IMR-90 (cell line): Measurements from ENCODE around the gene HDAC6. TPM values are rescaled to one million over a fixed set of nuclear protein-coding genes. Genes with fewer than 3 reads are reported as not detected.

ENCODE experiments used
- ATAC-seq: fragments of 200-7000 bp; cut with Tn5 transposase; 2 replicates; pipeline ENCODE4 v1.9.1; 2020; ENCODE audit warnings: low read depth, mild to moderate bottlenecking, moderate library complexity
- BruUV-seq: library from RNA; stranded (reverse); fragments of 400-500 nt; replicated peaks from 2 replicates; lab custom pipeline; 2021; lab: Mats Ljungman, UMichigan
- CTCF ChIA-PET: fragments of 300-600 bp; formaldehyde crosslinking; extraction: SDS; loops from one replicate; lab custom pipeline; 2021; ENCODE audit warnings: antibody characterized with exemption; lab: Yijun Ruan, JAX
- POLR2A ChIA-PET: fragments of 300-600 bp; sonication (Branson Sonifier 250); formaldehyde crosslinking; loops from one replicate; lab custom pipeline; 2022; ENCODE audit warnings: antibody characterized with exemption; ENCODE audit not compliant: unreplicated experiment; lab: Charles Lee
- DNase-seq: peaks from one replicate; pipeline ENCODE4 v3.0.0; 2013
- H2AFZ ChIP-seq: replicated peaks from 2 replicates; pipeline ENCODE3; 2013; ENCODE audit warnings: low read length, mild to moderate bottlenecking; ENCODE audit not compliant: poor library complexity
- H2AK5ac ChIP-seq: 2 replicates; pipeline ENCODE4 v1.6.1; 2013; ENCODE audit warnings: low read depth, low read length, inconsistent platforms
- H2AK9ac ChIP-seq: replicated peaks from 2 replicates; pipeline ENCODE3; 2013; ENCODE audit warnings: mild to moderate bottlenecking, low read depth, low read length, moderate library complexity; ENCODE audit not compliant: poor library complexity
- H2BK120ac ChIP-seq: 2 replicates; pipeline ENCODE4 v1.6.1; 2013; ENCODE audit warnings: low read depth, low read length, inconsistent platforms
- H2BK15ac ChIP-seq: 3 replicates; pipeline ENCODE4 v1.6.1; 2013; ENCODE audit warnings: low read depth, low read length, inconsistent platforms
- H2BK20ac ChIP-seq: 2 replicates; pipeline ENCODE4 v1.6.1; 2013; ENCODE audit warnings: low read depth, mild to moderate bottlenecking, inconsistent platforms, low read length, moderate library complexity
- H2BK5ac ChIP-seq: 2 replicates; pipeline ENCODE4 v1.6.1; 2013; ENCODE audit warnings: mild to moderate bottlenecking, low read depth, low read length, inconsistent platforms; ENCODE audit not compliant: poor library complexity, severe bottlenecking
- H3K14ac ChIP-seq: replicated peaks from 2 replicates; pipeline ENCODE4 v1.6.1; 2013; ENCODE audit warnings: low read depth, low read length, inconsistent platforms
- H3K18ac ChIP-seq: 2 replicates; pipeline ENCODE4 v1.6.1; 2013; ENCODE audit warnings: low read depth, low read length, control low read depth
- H3K23ac ChIP-seq: 2 replicates; pipeline ENCODE4 v1.6.1; 2013; ENCODE audit warnings: low read depth, low read length, inconsistent platforms
- H3K27ac ChIP-seq: 2 replicates; pipeline ENCODE4 v1.5.1; 2013; ENCODE audit warnings: mild to moderate bottlenecking, control low read depth, low read length; ENCODE audit not compliant: insufficient read depth
- H3K27me3 ChIP-seq: 2 replicates; pipeline ENCODE4 v1.6.1; 2013; ENCODE audit warnings: low read length; ENCODE audit not compliant: control insufficient read depth, insufficient read depth
- H3K36me3 ChIP-seq: 2 replicates; pipeline ENCODE4 v1.6.1; 2013; ENCODE audit warnings: low read length, mixed read lengths; ENCODE audit not compliant: control insufficient read depth, insufficient read depth
- H3K4ac ChIP-seq: 2 replicates; pipeline ENCODE4 v1.6.1; 2013; ENCODE audit warnings: low read depth, low read length, inconsistent platforms
- H3K4me1 ChIP-seq: 2 replicates; pipeline ENCODE4 v1.6.1; 2013; ENCODE audit warnings: low read length, mixed read lengths; ENCODE audit not compliant: control insufficient read depth, insufficient read depth
- H3K4me2 ChIP-seq: 2 replicates; pipeline ENCODE4 v1.6.1; 2013; ENCODE audit warnings: low read depth, mild to moderate bottlenecking, control low read depth, low read length, moderate library complexity
- H3K4me3 ChIP-seq: 2 replicates; pipeline ENCODE4 v1.5.1; 2013; ENCODE audit warnings: low read depth, mild to moderate bottlenecking, control low read depth, low read length, moderate library complexity; ENCODE audit not compliant: insufficient read depth
- H3K56ac ChIP-seq: 2 replicates; pipeline ENCODE4 v1.6.1; 2013; ENCODE audit warnings: low read length, inconsistent platforms; ENCODE audit not compliant: insufficient read depth; ENCODE audit errors: extremely low read depth
- H3K79me1 ChIP-seq, 2 experiments: 2 replicates each; pipeline ENCODE4 v1.6.1; 2013; ENCODE audit warnings: low read length in 2 of 2, inconsistent platforms in 1 of 2, low read depth in 1 of 2
- H3K9ac ChIP-seq: 2 replicates; pipeline ENCODE4 v1.6.1; 2013; ENCODE audit warnings: low read depth, low read length, control low read depth
- H3K9me1 ChIP-seq: 2 replicates; pipeline ENCODE4 v1.6.1; 2013; ENCODE audit warnings: low read length, inconsistent platforms; ENCODE audit not compliant: insufficient read depth
- H3K9me3 ChIP-seq: 2 replicates; pipeline ENCODE4 v1.6.1; 2013; ENCODE audit warnings: low read length; ENCODE audit not compliant: control insufficient read depth, insufficient read depth
- H4K20me1 ChIP-seq: 2 replicates; pipeline ENCODE4 v1.6.1; 2013; ENCODE audit warnings: low read length, inconsistent platforms; ENCODE audit not compliant: insufficient read depth
- H4K5ac ChIP-seq: 2 replicates; pipeline ENCODE4 v1.6.1; 2013; ENCODE audit warnings: mild to moderate bottlenecking, low read depth, low read length, control low read depth
- H4K8ac ChIP-seq, 2 experiments: 2 replicates each; pipeline ENCODE4 v1.6.1; 2013; ENCODE audit warnings: low read depth in 2 of 2, low read length in 2 of 2, control low read depth in 1 of 2, inconsistent platforms in 1 of 2
- H4K91ac ChIP-seq: 2 replicates; pipeline ENCODE4 v1.6.1; 2013; ENCODE audit warnings: low read depth, low read length, inconsistent platforms; ENCODE audit not compliant: insufficient read depth
- BHLHE40 ChIP-seq: fragments of 150-350 bp; IDR thresholded peaks from 2 replicates; pipeline ENCODE4 v1.6.1; 2016; ENCODE audit warnings: mild to moderate bottlenecking, low read depth, low read length
- CEBPB ChIP-seq: IDR thresholded peaks from 2 replicates; pipeline ENCODE4 v1.6.1; 2012; ENCODE audit warnings: low read depth, low read length, improper control_type of control experiment
- CHD1 ChIP-seq: IDR thresholded peaks from 2 replicates; pipeline ENCODE4 v1.6.1; 2012; ENCODE audit warnings: low read depth, low read length, improper control_type of control experiment
- ELK1 ChIP-seq: fragments of 150-350 bp; IDR thresholded peaks from 2 replicates; pipeline ENCODE4 v1.6.1; 2016; ENCODE audit warnings: low read depth, mild to moderate bottlenecking, low read length, moderate library complexity, borderline replicate concordance
- MAFK ChIP-seq: IDR thresholded peaks from 2 replicates; pipeline ENCODE4 v1.6.1; 2012; ENCODE audit warnings: low read depth, low read length, improper control_type of control experiment
- MXI1 ChIP-seq: IDR thresholded peaks from 2 replicates; pipeline ENCODE4 v1.6.1; 2012; ENCODE audit warnings: low read depth, mild to moderate bottlenecking, low read length, moderate library complexity, borderline replicate concordance
- NFE2L2 ChIP-seq: fragments of 150-350 bp; IDR thresholded peaks from 2 replicates; pipeline ENCODE4 v1.6.1; 2016; ENCODE audit warnings: low read depth, mild to moderate bottlenecking, low read length
- RAD21 ChIP-seq: IDR thresholded peaks from 2 replicates; pipeline ENCODE4 v1.6.1; 2012; ENCODE audit warnings: low read length, improper control_type of control experiment
- RCOR1 ChIP-seq: IDR thresholded peaks from 2 replicates; pipeline ENCODE4 v1.6.1; 2012; ENCODE audit warnings: mild to moderate bottlenecking, low read length, improper control_type of control experiment; ENCODE audit not compliant: insufficient replicate concordance
- USF2 ChIP-seq: fragments of 150-350 bp; IDR thresholded peaks from 2 replicates; pipeline ENCODE4 v1.6.1; 2017; ENCODE audit warnings: mild to moderate bottlenecking, antibody characterized with exemption, low read length, low read depth
- WGBS, 2 experiments: methylation state at CpG; one replicate each; pipeline versions ENCODE4 v1.1.5 to v1.1.7; 2013; ENCODE audit warnings: missing lambda C conversion rate in 2 of 2; ENCODE audit not compliant: insufficient read length in 1 of 2; ENCODE audit errors: extremely low coverage in 2 of 2; 5-methylcytosine and 5-hydroxymethylcytosine counted together
- dilution Hi-C: fragments of 300-500 bp; cut with HindIII; formaldehyde crosslinking; loops from one replicate; pipeline ENCODE4 v1.14.3; 2018; ENCODE audit warnings: low sequenced_read_pairs; ENCODE audit not compliant: unreplicated experiment
- in situ Hi-C: fragments of 300-500 bp; cut with MboI; formaldehyde crosslinking; loops from 3 replicates; pipeline ENCODE4 v1.14.3; 2019; ENCODE audit warnings: low sequenced_read_pairs, inconsistent platforms, mixed read lengths
- intact Hi-C: fragments of 100-400 bp; cut with micrococcal nuclease; formaldehyde crosslinking; loops from 2 replicates; pipeline ENCODE4 v1.10.0; 2022
- polyA plus RNA-seq, 3 experiments: library from polyadenylated mRNA; depleted of rRNA; stranded (reverse); fragments of >200 nt; gene quantifications; 2 replicates each; pipeline ENCODE4 v1.2.3, GENCODE V29; 2012; ENCODE audit warnings: low replicate concordance in 1 of 3
- total RNA-seq: library from RNA; depleted of rRNA; stranded (reverse); fragments of >200 nt; gene quantifications from 2 replicates; pipeline ENCODE4 v1.2.3, GENCODE V29; 2012

The HDAC6 gene
- total and polyA plus RNA-seq, 2 of the 4 experiments (the other 2 are of a cell fraction): 16.8 to 26.3 TPM

GRCh38 chrX:48848847-48849246 lies 47.0 kb downstream of the HDAC6 start:
- dilution Hi-C loops: no loop called here
- H3K36me3 ChIP-seq: no peaks in the 10 kb centered on the region
- 0 out of 2 replicates have a peak, but pooled peaks cover 1% of the 10 kb centered on the region for H3K27me3 ChIP-seq
- H2BK120ac ChIP-seq: no peak overlapping the region
- ATAC-seq: no peak
- no peaks in the 10 kb centered on the region for H4K20me1 ChIP-seq
- BruUV-seq: no TSS peak
- H3K9ac ChIP-seq: no peak overlapping the region
- H3K27ac ChIP-seq: no peak overlapping the region
- H4K91ac ChIP-seq: no peak overlapping the region
- in situ Hi-C loops: no loop called here
- intact Hi-C loops: no loop called here
- no peak overlapping the region for H2BK5ac ChIP-seq
- H2AFZ ChIP-seq: no peak overlapping the region
- H3K56ac ChIP-seq: no peak overlapping the region
- no peak overlapping the region for H3K4me2 ChIP-seq
- WGBS, 2 experiments: no CpG with 5 or more reads among the region's 1 CpG
- no peak overlapping the region for H2BK20ac ChIP-seq
- H3K18ac ChIP-seq: no peak overlapping the region
- POLR2A ChIA-PET: no interaction called here
- no peak for DNase-seq
- no peak overlapping the region for H3K4me3 ChIP-seq
- H3K9me1 ChIP-seq: no peaks in the 10 kb centered on the region
- H2AK5ac ChIP-seq: no peak overlapping the region
- no peak overlapping the region for H2BK15ac ChIP-seq
- H3K23ac ChIP-seq: no peak overlapping the region
- TF ChIP-seq MXI1 (no peak), USF2 (no peak), RCOR1 (no peak), RAD21 (no peak), MAFK (no peak), CHD1 (no peak), CEBPB (no peak), NFE2L2 (no peak), BHLHE40 (no peak), ELK1 (no peak)
- H3K14ac ChIP-seq: no peak overlapping the region
- no peak overlapping the region for H2AK9ac ChIP-seq
- CTCF ChIA-PET: no interaction called here
- H3K9me3 ChIP-seq: no peaks in the 10 kb centered on the region; the same call in 1 of the 2 replicates
- no peak overlapping the region for H3K4ac ChIP-seq
- H3K79me1 ChIP-seq: no peaks in the 10 kb centered on the region
- no peak overlapping the region for H4K8ac ChIP-seq
- H3K4me1 ChIP-seq: no peaks in the 10 kb centered on the region
- no peak overlapping the region for H4K5ac ChIP-seq
